HG02798 (cell line): ENCODE data around the gene USP54.
"Not testable (repeated sequence)": the region's sequence is repeated elsewhere in the genome, so short reads cannot be mapped to it uniquely, and the experiment has no call there.

Source experiments
- ATAC-seq: cut with Tn5 transposase; IDR thresholded peaks from one replicate; pipeline ENCODE4 v1.9.1; 2021; ENCODE audit warnings: mild to moderate bottlenecking; ENCODE audit not compliant: unreplicated experiment, poor library complexity

The USP54 gene

GRCh38 chr10:73591935-73592699 is 975 bp upstream of the USP54 start:
- ATAC-seq = no peak

- ATAC-seq = no peak
These were observed 1.5 kb downstream of the USP54 start for GRCh38 chr10:73589563-73590126.

- ATAC-seq = no peak
These were observed 2.5 kb downstream of the USP54 start for GRCh38 chr10:73588656-73589055.

GRCh38 chr10:73586583-73586984 is 4.6 kb downstream of the USP54 start:
- ATAC-seq = no peak

GRCh38 chr10:73585327-73585726 is 5.8 kb downstream of the USP54 start:
- no peak for ATAC-seq

GRCh38 chr10:73584737-73585136 is 6.4 kb downstream of the USP54 start:
- no peak for ATAC-seq

GRCh38 chr10:73581918-73582317 is 9.2 kb downstream of the USP54 start:
- no peak for ATAC-seq

- ATAC-seq = not testable (repeated sequence)
These were observed 12.2 kb downstream of the USP54 start for GRCh38 chr10:73578927-73579326.

- ATAC-seq = no peak
These were observed 13.4 kb downstream of the USP54 start for GRCh38 chr10:73577788-73578187.

GRCh38 chr10:73576890-73577591 is 14.1 kb downstream of the USP54 start:
- ATAC-seq = no peak

GRCh38 chr10:73576178-73576889 is 14.8 kb downstream of the USP54 start:
- no peak for ATAC-seq

- not testable (repeated sequence) for ATAC-seq
These were observed 24.1 kb downstream of the USP54 start for GRCh38 chr10:73567025-73567424.

GRCh38 chr10:73561192-73561591 is 29.9 kb downstream of the USP54 start:
- ATAC-seq = no peak

- no peak for ATAC-seq
These were observed 31.6 kb downstream of the USP54 start for GRCh38 chr10:73559590-73559989.

GRCh38 chr10:73556855-73557254 is 34.3 kb downstream of the USP54 start:
- ATAC-seq = no peak

- ATAC-seq = no peak
These were observed 36.4 kb downstream of the USP54 start for GRCh38 chr10:73554721-73555120.

- no peak for ATAC-seq
These were observed 37.4 kb downstream of the USP54 start for GRCh38 chr10:73553761-73554160.

- ATAC-seq = no peak
These were observed 38.1 kb downstream of the USP54 start for GRCh38 chr10:73552819-73553715.

GRCh38 chr10:73551515-73551914 is 39.6 kb downstream of the USP54 start:
- no peak for ATAC-seq

- no peak for ATAC-seq
These were observed 45.8 kb downstream of the USP54 start for GRCh38 chr10:73545357-73545756.
